HepG2 (cell line): Measurements from ENCODE around the gene FUOM. TPM values are rescaled to one million over a fixed set of nuclear protein-coding genes. Genes with fewer than 3 reads are reported as not detected.

Experiments used
- AGO2 ChIP-seq: fragments of 200-400 bp; formaldehyde crosslinking; optimal IDR thresholded peaks from 2 replicates; pipeline ENCODE3; 2017; ENCODE audit warnings: mild to moderate bottlenecking, low read depth, low read length, moderate library complexity
- CREB3 ChIP-seq: sonication (generic); formaldehyde crosslinking; IDR thresholded peaks from 2 replicates; pipeline ENCODE4 v1.5.0; 2020; ENCODE audit warnings: missing genetic modification reagents
- KLF13 ChIP-seq: sonication (generic); formaldehyde crosslinking; IDR thresholded peaks from 2 replicates; pipeline ENCODE4 v1.4.0; 2020; ENCODE audit warnings: mild to moderate bottlenecking, missing genetic modification reagents
- NPAS2 ChIP-seq: sonication (generic); formaldehyde crosslinking; IDR thresholded peaks from 2 replicates; pipeline ENCODE4 v1.8.0; 2022; ENCODE audit warnings: mild to moderate bottlenecking, missing genetic modification reagents, borderline replicate concordance
- POGK ChIP-seq: sonication (generic); formaldehyde crosslinking; conservative IDR thresholded peaks from 2 replicates; pipeline ENCODE4 v1.8.0; 2022; ENCODE audit warnings: mild to moderate bottlenecking, moderate library complexity, missing genetic modification reagents
- RAD21 ChIP-seq: fragments of 450-650 bp; formaldehyde crosslinking; IDR thresholded peaks from 2 replicates; pipeline ENCODE4 v1.5.0; 2020; ENCODE audit warnings: mild to moderate bottlenecking
- RERE ChIP-seq: IDR thresholded peaks from 2 replicates; pipeline ENCODE4 v1.6.1; 2016; ENCODE audit warnings: low read depth, missing genetic modification reagents, missing compliant biosample characterization
- RFXAP ChIP-seq: sonication (generic); formaldehyde crosslinking; IDR thresholded peaks from 2 replicates; pipeline ENCODE4 v1.4.0; 2020; ENCODE audit warnings: missing genetic modification reagents, borderline replicate concordance
- SAP130 ChIP-seq: IDR thresholded peaks from 2 replicates; pipeline ENCODE4 v1.6.1; 2016; ENCODE audit warnings: low read depth
- SOX5 ChIP-seq: IDR thresholded peaks from 2 replicates; pipeline ENCODE4 v1.6.1; 2016; ENCODE audit warnings: borderline replicate concordance
- ZBTB38 ChIP-seq: sonication (generic); formaldehyde crosslinking; IDR thresholded peaks from 2 replicates; pipeline ENCODE4 v1.5.1; 2020; ENCODE audit warnings: mild to moderate bottlenecking, missing genetic modification reagents
- ZNF142 ChIP-seq: sonication (generic); formaldehyde crosslinking; IDR thresholded peaks from 2 replicates; pipeline ENCODE4 v1.4.0; 2020; ENCODE audit warnings: missing genetic modification reagents
- ZNF160 ChIP-seq: sonication (generic); formaldehyde crosslinking; IDR thresholded peaks from 2 replicates; pipeline ENCODE4 v1.8.0; 2022; ENCODE audit warnings: mild to moderate bottlenecking, inconsistent platforms, missing genetic modification reagents
- polyA plus RNA-seq, 8 experiments: library from polyadenylated mRNA; depleted of rRNA in 3 of 8; stranded (reverse) in 7 of 8; unstranded in 1 of 8; fragments of >200 nt; fragmentation: Illumina TruSeq in 4 of 8; extraction: Trizol in 4 of 8; gene quantifications; 2 replicates each; pipeline versions ENCODE4 v1.2.1 to v1.2.3, GENCODE V29; 2011 to 2016; ENCODE audit warnings: low read depth in 4 of 8, missing spikeins in 1 of 8, mixed read lengths in 1 of 8; ENCODE audit not compliant: insufficient read depth in 1 of 8
- total RNA-seq, 5 experiments: library from RNA; depleted of rRNA; stranded (reverse); fragments of >200 nt; fragmentation: Illumina TruSeq; extraction: Trizol; gene quantifications; 2 replicates each; pipeline ENCODE4 v1.2.3, GENCODE V29; 2016; ENCODE audit warnings: low read depth in 1 of 5

The FUOM gene
- total and polyA plus RNA-seq, 2 of the 13 experiments (the other 11 are each of a cell fraction or from before 2014, with no cell fraction given) = 27.5 to 60.4 TPM

GRCh38 chr10:133378251-133379096, 20.7 kb upstream of the FUOM start (continued):
- TF ChIP-seq RFXAP (no peak), ZNF142 (CRISPR knock-in tag) (peak; percentile 93; the same call in 1 of the 2 replicates), RAD21 (CRISPR knock-in tag) (no peak), KLF13 (CRISPR knock-in tag) (no peak), NPAS2 (CRISPR knock-in tag) (no peak), POGK (CRISPR knock-in tag) (no peak), CREB3 (CRISPR knock-in tag) (no peak), RERE (no peak), ZBTB38 (CRISPR knock-in tag) (peak; percentile 46; the same call in 1 of the 2 replicates), ZNF160 (peak; percentile 88; the same call in 1 of the 2 replicates), SAP130 (CRISPR knock-in tag) (peak; percentile 70), SOX5 (CRISPR knock-in tag) (no peak; the same call in 1 of the 2 replicates), AGO2 (peak; percentile 75)
